GM11168 (cell line): ENCODE measurements around the gene PARP12.

Source experiments
- in situ Hi-C: fragments of 300-500 bp; cut with MboI; formaldehyde crosslinking; loops from one replicate; pipeline ENCODE4 v1.12.0; 2022; ENCODE audit warnings: low sequenced_read_pairs; ENCODE audit not compliant: unreplicated experiment

The PARP12 gene

DNA sequence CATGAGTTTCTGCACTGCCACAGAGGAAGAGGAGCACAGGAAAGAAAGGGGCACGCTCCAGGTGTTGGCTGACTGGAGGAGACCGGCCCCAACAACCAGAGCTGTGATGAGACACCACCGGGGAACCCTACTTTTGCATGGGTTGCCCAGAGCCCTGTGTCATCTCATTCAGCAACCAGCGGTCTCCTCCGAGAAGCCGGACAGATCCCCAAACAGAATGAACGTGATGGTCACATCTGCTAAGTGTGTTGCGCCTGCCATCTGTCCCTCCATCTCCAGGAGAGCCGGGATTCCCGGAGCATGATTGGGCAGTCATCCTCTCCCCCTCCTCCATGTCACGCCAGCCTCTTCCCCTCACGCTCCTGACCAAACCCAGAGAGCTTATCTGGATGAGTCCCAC, 22.9 kb downstream of the PARP12 start:
- in situ Hi-C loops, result no loop called here

DNA sequence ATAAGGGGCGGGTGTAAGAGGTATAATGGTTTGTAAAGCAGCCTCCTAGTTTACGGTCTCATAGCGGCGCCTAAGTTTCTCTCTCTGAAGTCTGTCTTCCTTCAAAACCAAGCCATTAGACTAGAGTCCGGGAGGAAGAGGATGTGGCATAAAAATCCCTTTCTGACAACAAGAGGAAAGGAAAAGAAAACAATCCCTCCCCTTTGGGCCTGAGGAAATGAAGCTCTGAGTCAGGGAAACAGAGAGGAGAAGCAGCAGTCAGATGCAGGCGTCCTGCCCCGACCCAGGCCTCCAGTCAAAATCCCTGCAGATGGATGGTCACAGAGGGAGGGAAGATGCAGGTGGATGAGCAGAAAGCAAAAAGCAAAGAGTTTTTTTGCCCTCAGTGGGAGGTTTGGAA, 23.7 kb downstream of the PARP12 start:
- in situ Hi-C loops, result no loop called here

DNA sequence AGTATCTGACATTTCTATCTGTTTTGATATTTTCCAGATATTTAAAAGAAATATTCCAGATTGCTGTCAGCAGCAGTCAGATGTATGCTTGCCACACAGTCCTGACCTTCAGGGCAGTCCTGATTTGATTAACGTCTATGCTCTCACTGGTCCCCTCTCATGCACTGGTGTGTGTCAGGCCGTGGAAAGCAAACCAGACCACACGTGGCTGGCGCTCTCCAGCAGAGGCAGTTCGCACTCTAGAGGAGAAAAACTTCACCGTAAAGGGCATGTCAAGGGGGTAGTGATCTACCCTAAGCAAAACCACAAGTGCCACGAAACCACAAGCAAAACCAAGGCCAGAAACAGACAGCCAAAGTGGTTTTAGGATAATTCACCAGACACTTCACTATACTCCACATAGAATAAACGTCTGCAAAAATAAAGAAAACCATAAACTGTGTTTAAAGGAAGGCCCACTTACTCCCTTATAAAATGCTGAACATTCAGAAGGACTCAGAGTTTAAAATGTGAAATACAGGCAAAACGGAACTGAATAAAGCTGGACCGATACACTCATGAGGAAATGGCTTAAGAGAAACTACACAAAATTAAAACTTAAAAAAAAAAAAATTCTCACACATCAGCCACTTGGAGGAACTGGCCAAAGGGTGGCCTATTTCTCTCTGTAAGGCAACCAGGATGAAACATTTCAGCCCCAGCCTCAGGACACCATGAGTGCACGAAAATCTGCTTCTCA, 26.4 kb downstream of the PARP12 start:
- in situ Hi-C loops, result no loop called here

DNA sequence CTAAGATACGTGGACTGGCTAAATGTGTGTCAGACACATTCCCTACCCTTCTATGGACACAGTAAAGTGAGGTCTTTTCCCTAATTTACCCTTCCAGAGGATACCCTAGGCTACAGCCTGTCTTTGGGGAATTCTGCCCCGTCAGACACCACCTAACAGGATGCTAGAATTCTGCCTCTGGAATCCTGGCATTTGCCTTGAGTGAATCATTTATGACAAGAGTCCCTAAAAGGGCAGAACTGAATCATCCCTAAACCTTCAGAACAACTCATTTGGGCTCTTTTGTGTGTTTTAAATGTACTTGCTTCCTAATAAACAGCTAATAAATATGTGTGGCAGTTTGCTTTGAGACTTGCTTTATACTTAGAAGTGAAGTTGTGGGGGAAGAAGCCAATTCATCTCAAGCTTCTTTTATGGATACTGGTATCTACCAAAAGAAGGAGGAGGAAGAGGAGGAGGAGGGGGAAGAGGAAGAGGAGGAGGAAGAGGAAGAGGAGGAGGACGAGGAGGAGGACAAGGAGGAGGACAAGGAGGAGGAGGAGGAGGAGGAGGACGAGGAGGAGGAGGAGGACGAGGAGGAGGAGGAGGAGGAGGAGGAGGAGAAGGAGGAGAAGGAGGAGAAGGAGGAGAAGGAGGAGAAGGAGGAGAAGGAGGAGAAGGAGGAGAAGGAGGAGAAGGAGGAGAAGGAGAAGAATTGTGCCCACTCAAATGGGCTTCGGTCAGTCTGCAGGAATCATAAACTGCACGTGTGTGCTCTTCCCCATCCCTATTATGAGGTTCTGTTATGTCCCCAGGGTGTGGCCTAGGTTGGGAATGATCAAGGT, 27.1 kb downstream of the PARP12 start:
- in situ Hi-C loops, result no loop called here

DNA sequence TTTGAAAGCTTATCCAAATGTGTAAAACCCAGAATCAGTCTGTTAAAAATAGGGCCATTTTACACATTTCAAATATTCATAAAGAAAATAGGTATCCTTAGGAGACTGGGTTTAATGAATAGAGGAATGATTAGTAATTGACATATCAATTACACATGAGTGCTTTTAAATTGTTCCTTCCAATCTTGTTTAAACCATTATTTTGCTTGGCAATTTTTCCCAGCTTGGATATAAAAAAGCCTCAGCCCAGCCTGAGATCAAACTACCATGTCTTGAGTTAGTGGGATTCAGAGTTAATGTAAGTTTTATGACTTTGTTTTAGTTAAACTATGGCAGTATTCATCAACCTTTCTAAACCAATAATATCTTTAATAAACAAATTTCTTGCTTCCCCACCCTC, 28.3 kb downstream of the PARP12 start:
- in situ Hi-C loops, result no loop called here

DNA sequence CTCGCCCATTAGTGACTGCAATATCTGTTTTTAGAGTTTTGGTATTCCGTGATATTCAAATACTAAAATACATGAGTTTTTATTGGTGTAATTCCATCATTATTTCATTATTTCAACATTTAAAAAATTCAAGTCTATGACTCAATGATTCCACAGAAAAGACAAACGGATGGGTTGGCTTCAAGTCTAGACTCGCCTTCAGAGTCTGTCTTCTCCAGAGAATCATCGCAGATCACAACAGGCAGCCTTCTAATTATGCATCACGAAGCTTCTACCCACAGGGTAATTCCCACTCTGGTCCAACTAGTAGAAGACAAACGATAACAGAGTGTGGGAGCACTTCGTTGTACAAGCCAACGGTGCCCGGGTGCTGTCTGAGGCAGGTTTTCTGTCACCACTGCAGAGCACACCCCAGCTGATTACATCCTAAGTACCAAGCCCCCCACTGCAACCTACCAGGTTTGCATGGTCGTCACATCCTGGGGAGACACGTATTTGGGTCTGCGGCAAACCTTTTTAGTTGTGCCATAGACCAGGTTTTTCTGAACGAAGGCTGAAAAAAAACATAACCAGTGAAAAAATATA, 28.9 kb downstream of the PARP12 start:
- in situ Hi-C loops, result no loop called here

DNA sequence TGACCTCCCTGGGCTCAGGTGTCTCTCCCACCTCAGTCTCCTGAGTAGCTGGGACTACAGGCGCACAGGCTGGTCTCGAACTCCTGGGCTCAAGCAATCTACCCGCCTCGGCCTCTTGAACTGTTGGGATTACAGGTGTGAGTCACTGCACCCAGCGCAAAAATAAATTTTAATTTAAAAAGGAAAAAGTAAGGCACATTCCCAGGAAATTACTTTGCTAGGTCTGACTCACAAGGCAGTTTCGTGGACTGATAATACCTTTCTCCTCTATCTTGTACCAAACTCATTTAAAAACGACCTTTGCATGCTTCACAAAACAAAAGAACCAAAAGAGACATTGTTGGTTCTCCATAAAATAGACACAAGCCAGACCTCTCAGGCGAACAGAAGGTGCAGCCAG, 29.7 kb downstream of the PARP12 start:
- in situ Hi-C loops, result no loop called here

DNA sequence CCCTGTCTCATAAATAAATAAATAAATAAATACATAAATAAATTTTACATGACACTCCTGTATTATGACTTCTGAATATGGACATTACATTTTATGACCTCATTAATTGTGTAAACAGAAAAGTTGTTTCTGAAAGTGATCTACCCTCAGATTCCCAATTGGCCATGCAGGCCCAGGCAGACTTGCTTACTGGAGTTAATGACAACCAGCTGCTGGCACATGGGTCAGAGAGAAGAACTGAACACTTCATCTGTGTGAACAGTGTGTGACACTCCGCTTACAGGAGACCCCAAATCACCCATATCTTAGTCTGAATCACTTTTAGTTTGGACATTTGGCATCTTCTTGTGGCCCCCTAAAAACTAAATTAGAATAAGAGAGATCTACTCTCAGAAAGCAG, 31.4 kb downstream of the PARP12 start:
- in situ Hi-C loops, result no loop called here

DNA sequence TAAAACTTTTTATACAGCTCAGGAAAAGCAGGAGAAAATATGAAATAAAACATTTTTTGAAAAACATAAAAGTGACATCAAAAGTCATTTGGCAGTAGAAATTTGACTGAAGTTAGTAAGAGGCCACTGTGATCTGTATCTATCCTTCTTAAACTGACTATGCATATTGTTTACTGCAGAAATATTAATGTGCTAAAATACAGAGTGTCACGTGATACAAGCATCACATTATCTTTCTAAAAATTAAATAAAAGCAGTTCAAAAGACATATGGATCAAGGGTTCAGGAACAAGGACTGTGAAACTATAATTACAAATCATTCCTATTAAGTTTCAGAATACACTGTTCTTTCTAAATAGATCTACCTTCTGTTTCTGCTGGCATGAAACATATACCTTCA, 33.7 kb downstream of the PARP12 start:
- in situ Hi-C loops, result no loop called here

DNA sequence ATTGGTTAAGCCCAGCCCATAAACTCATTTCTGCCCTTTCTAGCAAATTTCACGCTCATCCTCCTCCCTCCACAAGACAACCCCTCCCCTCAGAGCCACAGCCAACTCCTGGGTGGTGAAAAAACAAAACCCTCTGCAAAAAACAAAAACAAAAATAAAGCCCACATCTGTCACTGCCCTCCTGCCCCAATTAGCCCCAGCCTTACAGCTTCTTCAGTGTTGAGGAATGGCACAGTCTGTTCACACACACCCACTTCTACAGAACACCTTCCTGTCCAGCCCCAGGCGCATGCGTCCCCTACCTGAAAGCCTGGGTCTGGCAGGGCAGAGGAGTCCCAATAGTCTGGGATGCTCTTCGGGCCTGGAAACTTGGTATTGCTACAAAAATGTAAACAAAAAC, 34.4 kb downstream of the PARP12 start:
- in situ Hi-C loops, result no loop called here

DNA sequence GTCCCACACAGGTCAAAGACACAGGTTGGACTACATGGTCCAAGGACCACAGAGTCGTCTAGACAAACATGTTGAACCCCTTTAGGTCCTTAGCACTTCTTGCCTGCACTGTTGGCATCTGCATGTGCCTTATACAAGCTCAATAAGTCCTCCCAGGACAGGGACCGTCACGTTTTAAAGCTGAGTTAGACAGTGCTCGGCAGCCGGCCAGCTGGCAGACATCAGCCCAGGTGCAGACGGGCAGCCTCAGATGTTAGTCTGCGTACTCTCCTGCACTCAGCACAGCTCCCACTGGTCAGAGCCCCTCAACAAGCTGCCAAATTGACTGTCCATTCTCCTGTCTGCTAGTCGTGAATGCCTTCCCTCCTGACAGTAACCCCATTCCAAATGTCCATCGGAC, 34.9 kb downstream of the PARP12 start:
- in situ Hi-C loops, result no loop called here

DNA sequence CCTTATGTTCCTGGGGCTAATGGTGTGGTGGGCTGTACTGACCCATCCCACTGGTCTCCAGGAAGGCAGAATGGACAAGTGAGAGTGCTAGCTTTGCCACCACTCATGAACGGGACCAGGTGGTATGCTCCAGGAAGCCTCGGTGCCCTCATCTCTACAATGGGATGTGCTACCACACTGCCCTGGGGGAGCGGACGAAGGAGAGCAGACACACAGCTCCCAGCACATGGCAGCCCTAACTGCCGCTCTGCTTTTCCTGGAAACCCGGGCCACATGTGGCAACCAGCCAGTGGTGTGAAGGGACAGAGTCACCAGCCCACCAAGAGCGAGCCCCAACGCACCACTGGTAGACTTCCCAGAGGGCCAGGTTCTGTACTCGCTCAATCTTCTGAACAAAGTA, 35.8 kb downstream of the PARP12 start:
- in situ Hi-C loops, result no loop called here

DNA sequence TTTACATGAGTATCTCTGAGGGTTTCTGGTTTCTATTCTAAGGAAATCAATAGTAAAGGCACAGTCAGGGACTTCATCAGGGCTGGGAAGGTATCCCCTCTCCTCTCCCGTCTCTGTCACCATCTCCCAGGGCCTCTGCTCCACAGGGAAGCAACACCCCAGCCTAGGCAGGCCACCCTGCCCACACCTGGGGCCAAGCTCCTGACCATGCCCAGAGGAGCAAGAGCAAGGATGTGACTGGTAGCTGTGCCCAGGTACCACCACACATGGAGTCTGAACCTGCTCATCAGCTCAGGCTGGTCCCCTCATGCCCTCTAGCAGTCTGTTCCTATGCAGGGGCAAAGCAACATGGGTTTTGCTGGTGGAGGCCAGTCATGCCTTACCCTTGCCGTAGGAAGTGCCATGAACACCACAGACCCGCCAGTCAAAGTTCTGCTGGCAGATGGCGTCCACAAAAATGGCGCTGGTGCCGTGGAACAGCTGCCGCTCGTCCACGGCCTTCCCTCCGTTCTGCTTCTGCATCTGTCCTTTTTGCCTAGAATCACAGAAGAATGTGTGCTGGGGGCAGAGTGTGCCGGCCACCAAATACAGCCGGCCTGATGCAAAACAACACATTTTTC, 36.8 kb downstream of the PARP12 start:
- in situ Hi-C loops, result no loop called here

DNA sequence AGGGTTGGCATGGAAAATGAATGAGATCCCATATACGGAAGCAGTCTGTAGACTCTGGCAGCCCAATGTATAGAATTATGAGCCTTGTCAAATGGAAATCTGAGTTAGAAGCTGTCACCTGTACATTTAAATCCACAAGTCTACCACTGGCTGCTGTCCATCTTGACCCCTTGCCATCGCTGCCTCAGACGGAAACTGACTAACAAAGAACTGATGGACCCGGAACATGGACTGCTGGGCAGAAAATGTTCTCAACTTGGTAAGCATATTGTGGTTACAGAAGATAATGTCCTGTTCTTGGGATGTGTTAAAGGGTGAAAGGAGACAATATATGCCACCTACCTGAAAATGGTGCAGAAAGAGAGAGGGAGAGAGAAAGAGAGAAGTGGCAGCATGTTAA, 37.5 kb downstream of the PARP12 start:
- in situ Hi-C loops, result no loop called here

DNA sequence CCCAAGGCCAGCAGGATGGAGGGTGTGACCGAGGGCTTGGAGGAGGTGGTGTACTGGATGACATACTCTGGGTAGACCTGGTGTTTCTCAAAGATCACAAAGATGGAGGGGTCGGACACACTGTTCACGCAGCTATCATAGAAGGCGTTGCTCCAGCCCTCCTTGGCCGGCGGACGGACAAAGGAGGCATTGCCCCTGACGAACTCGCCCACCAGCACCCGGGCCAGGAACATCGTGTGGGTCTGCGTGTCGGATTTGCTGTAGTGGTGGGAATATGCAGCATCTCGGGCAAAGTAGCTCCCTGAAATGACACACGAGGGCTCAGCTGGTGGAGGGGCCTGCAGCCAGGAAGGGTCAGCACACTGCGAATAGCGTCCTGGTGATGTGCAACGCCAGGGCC, 38.2 kb downstream of the PARP12 start:
- in situ Hi-C loops, result no loop called here

DNA sequence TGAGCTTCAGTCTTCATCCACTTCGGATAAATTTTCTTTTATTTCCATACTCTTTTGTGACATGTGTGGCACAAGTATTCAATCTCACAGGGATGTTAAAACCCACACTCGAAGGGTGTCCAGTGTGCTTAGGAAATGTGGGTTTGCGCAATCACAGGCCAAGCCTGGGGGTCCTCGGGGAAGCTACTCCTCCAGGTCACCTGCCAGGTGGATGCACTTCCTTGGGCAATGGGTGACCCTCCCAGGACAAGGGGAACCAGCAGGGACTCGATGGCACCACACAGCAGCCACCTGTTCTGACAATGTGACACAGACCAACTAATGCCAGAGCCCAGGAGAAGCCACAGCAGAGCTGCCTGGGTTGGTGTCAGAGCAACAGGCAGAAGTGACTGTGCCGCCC, 39.0 kb downstream of the PARP12 start:
- in situ Hi-C loops, result no loop called here

DNA sequence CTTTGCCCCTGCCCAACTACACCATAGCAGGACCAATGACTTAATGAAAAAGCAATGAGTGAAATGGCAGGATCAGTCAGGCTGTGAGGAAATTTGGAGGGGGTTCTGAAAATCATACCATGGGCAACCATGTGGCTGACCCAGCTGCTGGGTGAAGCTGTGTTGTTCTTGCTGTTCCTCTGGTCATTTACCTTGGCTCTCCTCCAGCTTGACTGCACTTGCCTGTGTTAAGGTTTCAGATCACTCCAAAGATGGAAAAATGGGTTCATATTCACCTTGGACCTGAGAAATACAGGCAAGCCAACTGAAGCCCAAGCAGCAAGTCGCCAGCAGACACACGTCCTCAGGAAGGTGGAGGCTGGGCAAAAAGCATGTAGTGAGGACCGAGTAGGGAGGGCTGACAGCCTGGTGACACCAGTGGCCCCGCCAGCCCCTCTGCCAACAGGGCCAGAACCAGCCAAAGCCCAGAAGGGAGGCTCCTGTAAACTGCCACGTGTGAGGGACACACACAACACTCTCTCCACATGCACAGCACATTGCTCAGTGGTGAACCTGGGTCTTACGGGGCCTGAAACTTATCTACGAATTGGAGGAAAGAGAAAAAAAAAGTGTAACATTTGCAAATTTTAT, 40.1 kb downstream of the PARP12 start:
- in situ Hi-C loops, result no loop called here

DNA sequence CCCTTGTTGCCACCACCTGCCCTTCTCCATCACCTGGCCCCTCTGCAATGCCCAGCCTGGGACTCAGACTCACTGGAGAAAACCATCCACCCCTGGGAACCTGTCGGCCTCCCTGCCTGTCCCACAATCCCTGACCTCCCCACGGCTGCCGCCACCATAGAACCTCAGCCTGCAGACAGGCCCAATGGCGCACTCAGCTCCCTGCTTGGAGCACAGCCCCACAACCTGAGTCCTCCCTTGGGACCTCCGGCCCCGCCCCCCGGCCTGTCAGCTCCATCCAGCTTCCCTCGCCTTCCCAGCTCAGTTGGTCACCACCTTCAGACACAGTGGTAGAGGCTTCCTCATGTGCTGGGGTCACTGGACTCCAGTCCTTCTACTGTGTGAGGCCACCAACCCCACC, 41.1 kb downstream of the PARP12 start:
- in situ Hi-C loops, result no loop called here

DNA sequence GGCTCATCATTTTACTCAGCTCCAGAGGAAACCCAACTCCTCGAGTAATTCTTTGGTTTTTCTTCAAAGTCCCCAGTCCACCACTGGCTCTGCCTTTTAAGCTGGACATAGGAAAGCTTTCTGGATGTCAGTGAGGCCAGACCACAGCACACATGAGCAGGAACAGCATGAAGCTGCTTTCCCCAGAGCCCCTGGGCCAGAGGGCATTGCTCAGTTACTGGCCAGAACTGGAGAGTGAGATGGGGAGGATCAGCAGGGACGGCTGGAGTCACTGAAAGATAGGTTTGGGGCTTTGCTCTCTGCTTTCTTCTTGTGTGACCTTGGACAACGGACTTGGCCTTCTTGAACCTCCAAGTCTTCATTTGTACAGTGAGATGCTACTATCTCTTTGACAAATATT, 43.1 kb downstream of the PARP12 start:
- in situ Hi-C loops, result no loop called here

DNA sequence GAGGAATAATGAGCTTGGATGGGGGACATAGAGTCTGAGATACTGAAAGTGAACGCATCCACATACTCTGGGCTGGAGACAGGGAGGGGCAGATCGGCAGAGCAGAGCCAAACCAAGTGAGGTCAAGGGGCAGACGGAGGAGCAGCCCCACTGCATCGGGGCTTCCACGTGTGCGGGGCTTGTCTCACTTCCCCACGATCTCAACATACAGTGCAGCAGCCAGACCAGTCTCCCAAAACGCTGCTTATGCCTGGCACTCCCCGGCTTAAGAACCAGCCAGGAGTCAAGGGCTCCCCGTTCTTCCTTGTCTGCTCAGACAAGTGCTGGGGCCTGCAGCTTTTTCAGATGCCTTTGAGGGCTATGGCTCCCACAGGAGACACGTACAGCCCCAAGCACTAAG, 43.6 kb downstream of the PARP12 start:
- in situ Hi-C loops, result no loop called here
